ENCODE measurements around the gene THBS3.
A peak's percentile ranks its signal among the peaks of the same experiment; 100 is the strongest.

- TF ChIP-seq TAF1 (IDR thresholded peaks at IDR 0.05; ENCODE audit: low read depth): no peak
- no peak for TF ChIP-seq FOXM1 (IDR thresholded peaks at IDR 0.05; ENCODE audit: borderline replicate concordance, low read depth)
- TF ChIP-seq EP300 (IDR thresholded peaks at IDR 0.05; ENCODE audit: borderline replicate concordance): no peak
- TF ChIP-seq CREB1 (IDR thresholded peaks at IDR 0.05; ENCODE audit: low read depth): no peak
- TF ChIP-seq YY1 (IDR thresholded peaks at IDR 0.05; ENCODE audit: low read depth): 0 out of 2 replicates have a peak, but pooled peaks have one; percentile 24
- TF ChIP-seq CEBPB (IDR thresholded peaks at IDR 0.05): no peak
- no peak for TF ChIP-seq EGR1 (IDR thresholded peaks at IDR 0.05)
- no peak for TF ChIP-seq MAX (IDR thresholded peaks at IDR 0.05)
- peak; percentile 75 for TF ChIP-seq RAD21 (IDR thresholded peaks at IDR 0.05; ENCODE audit: low read depth)
- no peak for TF ChIP-seq ZBTB7A (IDR thresholded peaks at IDR 0.05; ENCODE audit: low read depth)
- TF ChIP-seq TCF12 (IDR thresholded peaks at IDR 0.05; ENCODE audit: low read depth): no peak
- no peak for TF ChIP-seq NFIC (IDR thresholded peaks at IDR 0.05)
- TF ChIP-seq USF1 (IDR thresholded peaks at IDR 0.05): no peak
These were observed 549 bp downstream of the THBS3 start for GRCh38 chr1:155206891-155207805.
